Measurements from ENCODE around the gene TMC5. TPM values are rescaled to one million over a fixed set of nuclear protein-coding genes. Genes with fewer than 3 reads are reported as not detected.

Gene TMC5
- polyA plus RNA-seq, 1 donor from 2014 or later = not detected

DNA sequence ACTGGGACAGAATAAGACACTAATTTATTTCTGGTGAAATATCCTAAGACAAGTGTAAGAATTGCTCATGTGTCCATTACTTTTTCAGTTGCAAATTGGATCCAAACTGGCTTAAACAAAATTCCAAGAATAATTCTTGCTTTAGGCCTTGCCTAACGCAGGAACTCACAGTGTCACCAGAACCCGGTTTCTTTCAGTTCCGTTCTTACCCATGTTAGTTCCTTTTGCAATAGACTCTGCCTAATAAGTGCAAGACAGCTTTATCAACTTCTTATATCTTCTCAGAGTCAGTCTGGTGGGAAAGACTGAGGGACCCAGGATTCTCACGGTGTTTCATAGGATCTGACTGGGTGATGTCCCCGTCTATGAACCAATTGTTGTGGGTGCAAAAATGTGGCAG, 79.5 kb downstream of the TMC5 start:
- no peaks in the 10 kb centered on the region for H3K9me3 Mint-ChIP-seq
- peaks cover 3% of the 10 kb centered on the region for H3K36me3 Mint-ChIP-seq
- H3K27me3 Mint-ChIP-seq = no peaks in the 10 kb centered on the region
- no peak overlapping the region for H3K4me3 Mint-ChIP-seq
- H3K27ac Mint-ChIP-seq = no peak overlapping the region
- H3K4me1 Mint-ChIP-seq = peaks cover 6 to 9% (median 8%) of the 10 kb centered on the region in 3 donors

- Mint-ChIP-seq H3K4me1 (peaks cover under 1 to 2% (median 2%) of the 10 kb centered on the region in 3 donors), H3K27ac (no peak overlapping the region), H3K9me3 (no peaks in the 10 kb centered on the region), H3K4me3 (no peak overlapping the region), H3K36me3 (peaks cover 6% of the 10 kb centered on the region), H3K27me3 (no peaks in the 10 kb centered on the region)
Measured at GRCh38 chr16:19499006-19499405, 81.3 kb downstream of the TMC5 start.

DNA sequence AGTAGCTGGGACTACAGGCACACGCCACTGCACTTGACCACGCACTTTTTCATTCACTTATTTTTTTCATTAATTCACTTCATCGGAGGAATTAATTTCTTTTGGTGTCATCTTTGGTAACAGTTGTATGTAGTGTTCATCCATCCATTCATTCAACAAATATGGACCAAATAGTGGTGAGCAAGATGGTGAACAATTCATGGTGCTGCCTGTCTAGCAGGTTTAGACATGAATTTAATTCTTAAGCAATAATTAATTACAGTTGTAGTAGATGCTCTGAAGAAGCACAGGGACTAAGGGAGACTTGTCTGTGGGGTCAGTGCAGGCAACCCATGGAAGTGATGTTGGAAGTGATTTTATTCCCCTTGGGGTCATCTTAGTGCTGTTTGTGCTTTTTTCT, 81.8 kb downstream of the TMC5 start:
- no peaks in the 10 kb centered on the region for H3K4me1 Mint-ChIP-seq
- no peaks in the 10 kb centered on the region for H3K9me3 Mint-ChIP-seq
- H3K4me3 Mint-ChIP-seq = no peak overlapping the region
- no peaks in the 10 kb centered on the region for H3K27me3 Mint-ChIP-seq
- H3K27ac Mint-ChIP-seq = no peak overlapping the region
- H3K36me3 Mint-ChIP-seq = peaks cover 6% of the 10 kb centered on the region

GRCh38 chr16:19502395-19503131, 84.9 kb downstream of the TMC5 start:
- Mint-ChIP-seq H3K27me3 (no peaks in the 10 kb centered on the region), H3K36me3 (peaks cover 8% of the 10 kb centered on the region), H3K9me3 (no peaks in the 10 kb centered on the region), H3K4me1 (no peaks in the 10 kb centered on the region), H3K27ac (no peak overlapping the region), H3K4me3 (no peak overlapping the region)

- H3K27me3 Mint-ChIP-seq = no peaks in the 10 kb centered on the region
- no peak overlapping the region for H3K4me3 Mint-ChIP-seq
- no peaks in the 10 kb centered on the region for H3K9me3 Mint-ChIP-seq
- no peaks in the 10 kb centered on the region for H3K4me1 Mint-ChIP-seq
- no peak overlapping the region for H3K27ac Mint-ChIP-seq
- peaks cover 8% of the 10 kb centered on the region for H3K36me3 Mint-ChIP-seq
Measured at GRCh38 chr16:19503461-19504075, 85.9 kb downstream of the TMC5 start.

GRCh38 chr16:19505600-19506303, 88.1 kb downstream of the TMC5 start:
- Mint-ChIP-seq H3K36me3 (peaks cover 8% of the 10 kb centered on the region), H3K4me3 (no peak overlapping the region), H3K4me1 (no peaks in the 10 kb centered on the region), H3K9me3 (no peaks in the 10 kb centered on the region), H3K27me3 (no peaks in the 10 kb centered on the region), H3K27ac (no peak overlapping the region)

DNA sequence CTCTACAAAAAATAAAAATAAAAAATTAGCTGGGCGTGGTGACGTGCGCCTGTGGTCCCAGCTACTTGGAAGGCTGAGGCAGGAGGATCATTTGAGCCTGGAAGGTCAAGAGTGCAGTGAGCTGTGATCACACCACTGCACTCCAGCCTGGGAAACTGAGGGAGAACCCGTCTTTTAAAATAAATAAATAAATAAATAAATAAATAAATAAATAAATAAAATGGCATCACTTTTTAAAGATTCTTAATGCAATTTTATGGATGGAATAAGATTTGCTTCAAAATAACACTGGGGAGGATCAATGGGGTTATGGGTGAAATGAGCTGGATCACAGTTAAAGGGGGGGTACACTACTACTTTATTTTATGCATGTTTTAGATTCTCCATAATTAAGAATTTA, 89.3 kb downstream of the TMC5 start:
- no peak overlapping the region for H3K4me3 Mint-ChIP-seq
- H3K36me3 Mint-ChIP-seq = peaks cover 6% of the 10 kb centered on the region
- peaks cover 0 to 4% (median 0%) of the 10 kb centered on the region in 3 donors for H3K4me1 Mint-ChIP-seq
- H3K27ac Mint-ChIP-seq = no peak overlapping the region
- H3K9me3 Mint-ChIP-seq = no peaks in the 10 kb centered on the region
- no peaks in the 10 kb centered on the region for H3K27me3 Mint-ChIP-seq

DNA sequence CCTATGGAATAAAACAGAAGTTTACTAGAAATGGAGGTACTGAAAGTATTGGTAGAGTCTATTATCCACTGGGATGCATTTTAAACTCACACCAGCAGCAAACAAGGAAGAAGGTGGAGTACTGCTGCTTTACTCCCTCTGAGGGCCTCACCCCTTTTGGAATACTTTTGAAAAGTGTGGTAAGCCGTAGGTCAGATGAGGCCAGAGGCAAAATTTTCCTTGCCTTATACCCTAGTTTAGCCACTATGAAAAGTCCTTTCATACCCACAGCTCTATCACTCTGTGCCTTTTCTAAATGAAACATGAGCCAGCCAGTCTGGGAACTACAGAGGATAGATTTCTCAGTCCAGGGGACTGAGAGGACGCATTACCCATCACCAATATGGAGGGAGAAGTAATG, 90.2 kb downstream of the TMC5 start:
- Mint-ChIP-seq H3K4me3 (no peak overlapping the region), H3K9me3 (no peaks in the 10 kb centered on the region), H3K36me3 (peaks cover 3% of the 10 kb centered on the region), H3K27me3 (no peaks in the 10 kb centered on the region), H3K4me1 (peaks cover 1 to 6% (median 5%) of the 10 kb centered on the region in 3 donors), H3K27ac (no peak overlapping the region)

GRCh38 chr16:19512297-19512696, 94.6 kb downstream of the TMC5 start:
- Mint-ChIP-seq H3K4me3 (no peak overlapping the region), H3K36me3 (peaks cover 10% of the 10 kb centered on the region), H3K9me3 (no peaks in the 10 kb centered on the region), H3K27me3 (no peaks in the 10 kb centered on the region), H3K4me1 (peaks cover 8 to 18% (median 12%) of the 10 kb centered on the region in 3 donors), H3K27ac (peak overlapping the region in 2 of 3 donors; percentile 25 to 35)

DNA sequence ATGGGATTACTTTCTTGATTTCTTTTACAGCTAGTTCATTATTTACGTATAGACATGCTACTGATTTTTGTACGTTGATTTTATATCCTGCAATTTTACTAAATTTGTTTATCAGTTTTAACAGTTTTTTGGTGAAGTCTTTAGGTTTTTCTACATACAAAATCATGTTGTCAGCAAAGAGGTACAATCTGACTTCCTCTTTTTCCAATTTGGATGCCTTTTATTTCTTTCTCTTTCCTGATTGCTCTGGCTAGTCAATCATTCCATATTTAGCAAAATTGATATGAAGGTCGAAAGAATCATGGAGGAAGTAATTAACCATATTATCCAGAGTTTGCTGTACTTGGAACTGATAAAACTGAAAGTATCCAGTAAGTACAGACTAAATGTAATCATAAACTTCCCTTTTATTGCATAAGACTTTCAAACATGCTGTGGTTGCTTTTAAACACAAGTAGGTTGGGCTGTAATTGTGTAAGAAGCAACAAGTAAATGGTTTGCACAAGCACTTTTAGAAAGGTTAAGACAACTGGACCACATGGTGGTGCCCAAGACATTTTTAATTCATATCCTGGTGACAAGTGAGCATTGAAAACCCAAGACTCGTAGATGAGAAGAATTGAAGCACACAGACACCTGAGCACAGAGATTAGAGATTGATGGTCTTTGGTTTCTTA, 95.8 kb downstream of the TMC5 start:
- Mint-ChIP-seq H3K27ac (no peak overlapping the region), H3K4me1 (peaks cover 13 to 21% (median 14%) of the 10 kb centered on the region in 3 donors), H3K27me3 (no peaks in the 10 kb centered on the region), H3K36me3 (peaks cover 11% of the 10 kb centered on the region), H3K4me3 (no peak overlapping the region), H3K9me3 (no peaks in the 10 kb centered on the region)

GRCh38 chr16:19515757-19516156, 98.1 kb downstream of the TMC5 start:
- no peaks in the 10 kb centered on the region for H3K9me3 Mint-ChIP-seq
- no peak overlapping the region for H3K27ac Mint-ChIP-seq
- H3K27me3 Mint-ChIP-seq = no peaks in the 10 kb centered on the region
- peaks cover 22 to 24% (median 23%) of the 10 kb centered on the region in 3 donors for H3K4me1 Mint-ChIP-seq
- peaks cover 11% of the 10 kb centered on the region for H3K36me3 Mint-ChIP-seq
- H3K4me3 Mint-ChIP-seq = no peak overlapping the region

DNA sequence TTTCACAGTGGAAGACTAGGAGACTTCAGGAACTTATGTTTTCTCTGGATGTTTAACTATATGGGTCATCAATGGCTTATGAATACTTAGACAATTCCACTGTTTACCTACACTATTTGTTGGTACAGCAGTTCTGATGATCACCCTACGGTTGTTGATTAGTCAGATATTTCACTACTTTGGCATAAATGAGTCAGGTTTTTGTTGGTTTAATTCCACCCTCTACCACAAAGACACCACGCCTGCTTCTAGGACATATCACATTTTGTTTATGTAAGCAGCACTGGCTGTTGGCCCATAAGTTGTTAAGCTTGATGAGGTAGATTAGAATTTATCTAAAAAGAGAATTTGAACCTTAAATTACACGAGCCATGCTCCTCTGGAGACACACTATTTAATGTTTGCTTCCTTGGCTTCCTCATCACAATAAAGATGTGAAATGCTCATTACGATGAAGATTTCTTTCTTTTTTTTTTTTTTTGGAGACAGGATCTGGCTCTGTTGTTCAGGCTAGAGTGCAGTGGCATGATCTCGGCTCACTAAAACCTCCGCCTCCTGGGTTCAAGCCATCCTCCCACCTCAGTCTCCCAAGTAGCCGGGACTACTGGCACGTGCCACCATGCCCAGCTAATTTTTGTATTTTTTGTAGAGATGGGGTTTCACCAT, 99.9 kb downstream of the TMC5 start:
- Mint-ChIP-seq H3K27ac (no peak overlapping the region), H3K4me3 (no peak overlapping the region), H3K36me3 (peaks cover 11% of the 10 kb centered on the region), H3K27me3 (no peaks in the 10 kb centered on the region), H3K9me3 (no peaks in the 10 kb centered on the region), H3K4me1 (peaks cover 30 to 36% (median 35%) of the 10 kb centered on the region in 3 donors)

GRCh38 chr16:19518388-19518787, 100.7 kb downstream of the TMC5 start:
- no peaks in the 10 kb centered on the region for H3K27me3 Mint-ChIP-seq
- peaks cover 10% of the 10 kb centered on the region for H3K36me3 Mint-ChIP-seq
- H3K4me1 Mint-ChIP-seq = peaks cover 28 to 33% (median 32%) of the 10 kb centered on the region in 3 donors
- H3K4me3 Mint-ChIP-seq = no peak overlapping the region
- H3K27ac Mint-ChIP-seq = no peak overlapping the region
- no peaks in the 10 kb centered on the region for H3K9me3 Mint-ChIP-seq

DNA sequence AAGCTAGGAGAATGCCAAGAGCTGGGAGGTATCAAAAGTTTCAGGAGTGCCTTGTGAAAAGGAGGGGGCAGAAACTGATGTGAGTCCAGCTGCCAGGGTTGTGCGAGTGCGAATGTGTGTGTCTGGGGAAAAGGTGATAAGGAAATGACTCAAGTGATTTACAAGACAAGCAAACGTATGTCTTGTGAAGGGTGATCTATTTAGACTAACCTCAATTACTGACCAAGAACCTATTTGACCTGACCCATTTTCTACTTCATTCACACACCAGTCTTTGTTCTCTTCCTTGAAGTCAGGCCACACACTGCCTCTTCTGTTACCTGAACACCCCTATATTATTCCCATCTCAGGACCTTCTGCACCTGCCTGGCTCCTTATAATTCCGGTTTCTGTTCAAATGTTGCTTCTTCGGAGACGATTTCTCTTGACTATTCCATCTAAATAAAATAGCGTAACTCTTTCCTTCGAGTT, 103.2 kb downstream of the TMC5 start:
- H3K27ac Mint-ChIP-seq = peak overlapping the region; percentile 79 to 91 (median 85)
- H3K4me1 Mint-ChIP-seq = peaks cover 34 to 38% (median 36%) of the 10 kb centered on the region in 3 donors
- no peaks in the 10 kb centered on the region for H3K27me3 Mint-ChIP-seq
- H3K9me3 Mint-ChIP-seq = no peaks in the 10 kb centered on the region
- H3K4me3 Mint-ChIP-seq = peak overlapping the region; percentile 96 to 98 (median 98)
- peaks cover 3% of the 10 kb centered on the region for H3K36me3 Mint-ChIP-seq
